MCF 10A (cell line): ENCODE results near the gene ASXL3. TPM values are rescaled to one million over a fixed set of nuclear protein-coding genes. Genes with fewer than 3 reads are reported as not detected.

ENCODE experiments used
- BruUV-seq: library from RNA; stranded (reverse); fragments of 400-500 nt; replicated peaks from 2 replicates; lab custom pipeline; 2021; lab: Mats Ljungman, UMichigan
- CTCF ChIA-PET: fragments of 300-600 bp; sonication (Branson Sonifier 250); formaldehyde crosslinking; extraction: SDS; loops from one replicate; lab custom pipeline; 2021; ENCODE audit warnings: antibody characterized with exemption, inconsistent platforms; lab: Yijun Ruan, JAX
- POLR2A ChIA-PET: fragments of 300-600, 350-650 bp; sonication (Branson Sonifier 250); formaldehyde crosslinking; extraction: SDS; loops from one replicate; lab custom pipeline; 2020; ENCODE audit warnings: antibody characterized with exemption, inconsistent platforms; lab: Yijun Ruan, JAX
- DNase-seq: peaks from one replicate; pipeline ENCODE4 v3.0.0-alpha.2; 2018; ENCODE audit not compliant: unreplicated experiment
- H3K27ac Mint-ChIP-seq: one replicate; pipeline ENCODE4 v1.8.0; 2022; ENCODE audit warnings: mild to moderate bottlenecking, low read depth, mixed read lengths; ENCODE audit not compliant: unreplicated experiment
- H3K27me3 Mint-ChIP-seq: one replicate; pipeline ENCODE4 v1.8.0; 2022; ENCODE audit warnings: mixed read lengths; ENCODE audit not compliant: insufficient read depth, unreplicated experiment
- H3K36me3 Mint-ChIP-seq: one replicate; pipeline ENCODE4 v1.8.0; 2022; ENCODE audit warnings: mild to moderate bottlenecking, moderate library complexity, mixed read lengths; ENCODE audit not compliant: insufficient read depth, unreplicated experiment
- H3K4me1 Mint-ChIP-seq: one replicate; pipeline ENCODE4 v1.8.0; 2022; ENCODE audit warnings: mixed read lengths; ENCODE audit not compliant: insufficient read depth, unreplicated experiment
- H3K4me3 Mint-ChIP-seq: one replicate; pipeline ENCODE4 v1.8.0; 2022; ENCODE audit warnings: mild to moderate bottlenecking, moderate library complexity, mixed read lengths; ENCODE audit not compliant: unreplicated experiment
- H3K9me3 Mint-ChIP-seq: one replicate; pipeline ENCODE4 v1.8.0; 2022; ENCODE audit warnings: mixed read lengths; ENCODE audit not compliant: unreplicated experiment
- intact Hi-C: fragments of 100-400 bp; cut with micrococcal nuclease; formaldehyde crosslinking; loops from 2 replicates; pipeline ENCODE4 v1.14.1; 2022
- total RNA-seq: library from RNA; stranded (reverse); gene quantifications from 2 replicates; pipeline ENCODE4 v1.2.3, GENCODE V29; 2022
- TF ChIP-seq, protein P1 (sequence below): fragments of 200-600 bp; IDR thresholded peaks from one replicate; pipeline ENCODE4 v1.8.0; 2022; ENCODE audit warnings: antibody characterized with exemption, mild to moderate bottlenecking; ENCODE audit not compliant: unreplicated experiment

ASXL3 gene
- total RNA-seq, 1 experiment from 2014 or later = not detected

DNA sequence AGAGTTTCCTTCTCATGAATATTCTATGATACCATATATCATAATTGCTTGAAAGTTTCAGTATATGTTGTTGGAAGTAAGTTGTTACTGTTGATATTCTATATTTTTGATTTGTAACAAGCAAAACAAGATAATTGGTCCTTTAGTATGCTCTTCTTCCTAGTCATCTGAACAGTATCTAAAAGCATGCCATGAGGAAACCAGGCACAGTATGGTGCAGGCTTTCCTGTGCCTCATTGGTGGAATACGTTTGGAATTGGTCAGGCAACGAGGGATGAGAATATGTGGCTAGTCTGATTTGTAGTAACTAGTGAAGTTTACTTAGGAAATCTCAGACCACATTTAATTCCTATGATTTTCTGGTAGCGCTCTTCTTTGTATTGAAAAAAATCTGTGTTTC lies 22.8 kb downstream of the ASXL3 start:
- TF ChIP-seq, protein P1, sequence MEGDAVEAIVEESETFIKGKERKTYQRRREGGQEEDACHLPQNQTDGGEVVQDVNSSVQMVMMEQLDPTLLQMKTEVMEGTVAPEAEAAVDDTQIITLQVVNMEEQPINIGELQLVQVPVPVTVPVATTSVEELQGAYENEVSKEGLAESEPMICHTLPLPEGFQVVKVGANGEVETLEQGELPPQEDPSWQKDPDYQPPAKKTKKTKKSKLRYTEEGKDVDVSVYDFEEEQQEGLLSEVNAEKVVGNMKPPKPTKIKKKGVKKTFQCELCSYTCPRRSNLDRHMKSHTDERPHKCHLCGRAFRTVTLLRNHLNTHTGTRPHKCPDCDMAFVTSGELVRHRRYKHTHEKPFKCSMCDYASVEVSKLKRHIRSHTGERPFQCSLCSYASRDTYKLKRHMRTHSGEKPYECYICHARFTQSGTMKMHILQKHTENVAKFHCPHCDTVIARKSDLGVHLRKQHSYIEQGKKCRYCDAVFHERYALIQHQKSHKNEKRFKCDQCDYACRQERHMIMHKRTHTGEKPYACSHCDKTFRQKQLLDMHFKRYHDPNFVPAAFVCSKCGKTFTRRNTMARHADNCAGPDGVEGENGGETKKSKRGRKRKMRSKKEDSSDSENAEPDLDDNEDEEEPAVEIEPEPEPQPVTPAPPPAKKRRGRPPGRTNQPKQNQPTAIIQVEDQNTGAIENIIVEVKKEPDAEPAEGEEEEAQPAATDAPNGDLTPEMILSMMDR = no peak
- no peak overlapping the region for H3K4me3 Mint-ChIP-seq
- no peak for DNase-seq
- ChIA-PET POLR2A (no interaction called here), CTCF (no interaction called here)
- intact Hi-C loops = no loop called here
- no peaks in the 10 kb centered on the region for H3K36me3 Mint-ChIP-seq
- H3K27me3 Mint-ChIP-seq = peaks cover 44% of the 10 kb centered on the region
- H3K9me3 Mint-ChIP-seq = peaks cover 5% of the 10 kb centered on the region
- H3K4me1 Mint-ChIP-seq = peaks cover 8% of the 10 kb centered on the region
- H3K27ac Mint-ChIP-seq = no peak overlapping the region
- BruUV-seq = no TSS peak

DNA sequence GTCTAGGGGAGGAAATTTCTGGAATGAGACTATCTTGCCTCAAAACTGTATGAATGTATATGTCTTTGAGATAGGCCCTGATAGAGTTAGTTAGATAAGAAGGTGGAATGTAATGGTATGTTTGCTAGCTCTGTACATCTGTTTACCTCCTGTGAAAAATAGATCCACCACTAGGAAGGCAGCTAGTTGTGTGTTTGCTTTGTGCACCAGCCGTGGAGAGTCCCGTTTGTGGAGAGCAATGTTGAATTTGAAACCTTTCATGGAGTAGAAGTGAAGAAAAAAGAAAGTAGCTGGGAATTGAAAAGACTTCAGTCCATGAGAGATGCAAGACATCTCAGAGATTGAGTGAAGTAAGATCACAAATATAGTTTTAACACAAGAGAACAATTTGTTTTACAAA lies 25.4 kb downstream of the ASXL3 start:
- CTCF ChIA-PET = interaction anchor here (0.6 kb wide), 1 partner anchor 427 kb away, joined by 3 read pairs; no protein-coding TSS in a partner anchor

DNA sequence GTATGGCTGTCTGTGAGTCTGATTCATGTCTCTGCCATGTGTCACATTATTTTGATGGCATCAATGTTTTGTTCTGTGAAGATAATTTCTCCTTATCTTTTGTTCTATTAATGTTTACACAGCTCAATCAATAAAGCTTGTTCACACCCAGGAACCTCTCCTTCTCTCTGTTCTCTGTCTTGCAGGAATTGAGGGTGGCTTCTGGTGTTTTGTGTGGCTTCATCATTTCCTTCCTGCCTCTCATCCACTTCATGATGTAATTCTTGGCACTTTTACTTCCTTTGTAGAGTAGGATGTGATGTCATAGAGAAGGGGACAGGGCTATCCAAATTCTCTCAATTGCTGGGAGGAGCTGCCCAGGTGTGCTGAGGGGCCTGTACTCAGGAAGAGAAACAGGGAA lies 27.2 kb downstream of the ASXL3 start:
- Mint-ChIP-seq H3K27ac (no peak overlapping the region), H3K9me3 (peaks cover 7% of the 10 kb centered on the region), H3K27me3 (peaks cover 46% of the 10 kb centered on the region), H3K36me3 (no peaks in the 10 kb centered on the region), H3K4me1 (no peaks in the 10 kb centered on the region), H3K4me3 (no peak overlapping the region)
- CTCF ChIA-PET = no interaction called here
- DNase-seq = no peak
- BruUV-seq = no TSS peak
- TF ChIP-seq, protein P1 = no peak
- intact Hi-C loops = no loop called here
- POLR2A ChIA-PET = no interaction called here

More for the DNA sequence above, 25.4 kb downstream of the ASXL3 start:
- H3K9me3 Mint-ChIP-seq = peaks cover 7% of the 10 kb centered on the region
- no peaks in the 10 kb centered on the region for H3K4me1 Mint-ChIP-seq
- no peak for DNase-seq
- intact Hi-C loops = no loop called here
- POLR2A ChIA-PET = no interaction called here
- no peak overlapping the region for H3K4me3 Mint-ChIP-seq
- TF ChIP-seq, protein P1 = no peak
- no TSS peak for BruUV-seq
- no peaks in the 10 kb centered on the region for H3K36me3 Mint-ChIP-seq
- no peak overlapping the region for H3K27ac Mint-ChIP-seq
- H3K27me3 Mint-ChIP-seq = peaks cover 53% of the 10 kb centered on the region

DNA sequence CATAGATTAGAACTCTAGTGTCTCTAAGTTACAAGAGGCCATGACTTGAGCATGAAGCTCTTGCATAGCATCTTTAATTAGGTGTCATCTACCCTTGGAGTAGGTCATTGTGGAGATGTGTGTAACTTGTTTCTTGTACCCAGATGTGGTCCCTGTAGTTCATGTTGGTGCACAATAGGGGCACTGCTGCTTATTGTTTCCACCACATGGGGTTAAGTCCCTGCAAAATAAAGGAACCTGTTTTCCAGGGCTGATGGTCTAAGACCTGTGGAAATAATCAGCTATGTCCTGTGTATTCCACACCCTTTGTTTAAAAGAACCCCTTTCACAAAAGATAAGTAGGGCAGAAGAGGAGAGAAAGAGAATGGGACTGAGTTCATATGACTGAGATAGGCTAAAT lies 28.6 kb downstream of the ASXL3 start:
- BruUV-seq = no TSS peak
- H3K27ac Mint-ChIP-seq = no peak overlapping the region
- H3K27me3 Mint-ChIP-seq = peaks cover 49% of the 10 kb centered on the region
- peak; percentile 6 for DNase-seq
- ChIA-PET POLR2A (no interaction called here), CTCF (no interaction called here)
- intact Hi-C loops = no loop called here
- H3K4me3 Mint-ChIP-seq = no peak overlapping the region
- TF ChIP-seq, protein P1 = no peak
- H3K9me3 Mint-ChIP-seq = peaks cover 7% of the 10 kb centered on the region
- H3K36me3 Mint-ChIP-seq = no peaks in the 10 kb centered on the region
- H3K4me1 Mint-ChIP-seq = no peaks in the 10 kb centered on the region
